ENCODE results near the gene UCMA. TPM values are rescaled to one million over a fixed set of nuclear protein-coding genes. Genes with fewer than 3 reads are reported as not detected.

Gene UCMA
- total and polyA plus RNA-seq, 2 of the 4 experiments (the other 2 are of a cell fraction) = not detected

- TF ChIP-seq RFX5 (IDR thresholded peaks at IDR 0.05; ENCODE audit: low read depth, low read length) = no peak
These were observed 49.3 kb downstream of the UCMA start (continued) for GRCh38 chr10:13184730-13185514.

- no peak overlapping the region for H2AK9ac ChIP-seq (replicated peaks; ENCODE audit: low read depth, low read length, poor library complexity)
- no peak overlapping the region for H4K5ac ChIP-seq (ENCODE audit: low read depth, low read length)
- no peak overlapping the region for H4K8ac ChIP-seq (ENCODE audit: low read depth in 2 of 2, low read length in 2 of 2)
- no peaks in the 10 kb centered on the region for H3K27me3 ChIP-seq (ENCODE audit: control insufficient read depth, insufficient read depth, low read length)
- H3K79me1 ChIP-seq (ENCODE audit: low read depth in 1 of 2, low read length in 2 of 2) = no peaks in the 10 kb centered on the region
- no peak overlapping the region for H3K9ac ChIP-seq (ENCODE audit: low read depth, low read length)
- H3K18ac ChIP-seq (ENCODE audit: low read depth, low read length) = no peak overlapping the region
- no CpG with 5 or more reads among the region's 2 CpGs for WGBS, 2 experiments (ENCODE audit: extremely low coverage in 2 of 2, insufficient read length in 1 of 2)
- H3K36me3 ChIP-seq (ENCODE audit: control insufficient read depth, insufficient read depth, low read length) = peaks cover 8% of the 10 kb centered on the region
- no peak for TF ChIP-seq RAD21 (IDR thresholded peaks at IDR 0.05; ENCODE audit: low read length)
- TF ChIP-seq USF2 (IDR thresholded peaks at IDR 0.05; ENCODE audit: low read depth, low read length) = no peak
- TF ChIP-seq MAZ (IDR thresholded peaks at IDR 0.05; ENCODE audit: borderline replicate concordance, low read depth, low read length) = no peak
- no peak for TF ChIP-seq ELK1 (IDR thresholded peaks at IDR 0.05; ENCODE audit: borderline replicate concordance, low read depth, low read length)
- TF ChIP-seq POLR2A (IDR thresholded peaks at IDR 0.05; ENCODE audit: low read depth, low read length) = no peak
- TF ChIP-seq MXI1 (IDR thresholded peaks at IDR 0.05; ENCODE audit: borderline replicate concordance, low read depth, low read length) = no peak
- TF ChIP-seq SMC3 (IDR thresholded peaks at IDR 0.05; ENCODE audit: low read depth, low read length) = no peak
- TF ChIP-seq RCOR1 (IDR thresholded peaks at IDR 0.05; ENCODE audit: insufficient replicate concordance, low read length) = no peak
- TF ChIP-seq BHLHE40 (IDR thresholded peaks at IDR 0.05; ENCODE audit: low read depth, low read length) = no peak
- no peak for TF ChIP-seq MAFK (IDR thresholded peaks at IDR 0.05; ENCODE audit: low read depth, low read length)
- no peak for TF ChIP-seq NFE2L2 (IDR thresholded peaks at IDR 0.05; ENCODE audit: low read depth, low read length)
- no peak overlapping the region for H3K23ac ChIP-seq (ENCODE audit: low read depth, low read length)
- H3K4me1 ChIP-seq (ENCODE audit: control insufficient read depth, insufficient read depth, low read length) = no peaks in the 10 kb centered on the region; the same call in 1 of the 2 replicates
- ATAC-seq (ENCODE audit: low read depth) = no peak
- no peaks in the 10 kb centered on the region for H3K9me3 ChIP-seq (ENCODE audit: control insufficient read depth, insufficient read depth, low read length)
- no peak overlapping the region for H2BK120ac ChIP-seq (ENCODE audit: low read depth, low read length)
- H2BK20ac ChIP-seq (ENCODE audit: low read depth, low read length) = no peak overlapping the region
- no peak overlapping the region for H3K27ac ChIP-seq (ENCODE audit: insufficient read depth, low read length)
- POLR2A ChIA-PET (ENCODE audit: unreplicated experiment) = no interaction called here
- H2BK5ac ChIP-seq (ENCODE audit: low read depth, low read length, poor library complexity, severe bottlenecking) = no peak overlapping the region
- H3K56ac ChIP-seq (ENCODE audit: extremely low read depth, insufficient read depth, low read length) = no peak overlapping the region
- no peaks in the 10 kb centered on the region for H3K9me1 ChIP-seq (ENCODE audit: insufficient read depth, low read length)
- H3K14ac ChIP-seq (replicated peaks; ENCODE audit: low read depth, low read length) = no peak overlapping the region
- no peak overlapping the region for H3K4me2 ChIP-seq (ENCODE audit: low read depth, low read length)
- intact Hi-C loops (cut with micrococcal nuclease) (no loop called here), dilution Hi-C loops (cut with HindIII; ENCODE audit: low sequenced_read_pairs, unreplicated experiment) (no loop called here), in situ Hi-C loops (cut with MboI; ENCODE audit: low sequenced_read_pairs) (no loop called here)
- no peaks in the 10 kb centered on the region for H4K20me1 ChIP-seq (ENCODE audit: insufficient read depth, low read length)
- no peak overlapping the region for H3K4ac ChIP-seq (ENCODE audit: low read depth, low read length)
- CTCF ChIA-PET = interaction anchor here (0.7 kb wide), 1 partner anchor 11 kb away, joined by 3 read pairs; no protein-coding TSS in a partner anchor
- H2AK5ac ChIP-seq (ENCODE audit: low read depth, low read length) = no peak overlapping the region
- DNase-seq = no peak
- BruUV-seq (replicated peaks) = no TSS peak
- H2BK15ac ChIP-seq (ENCODE audit: low read depth, low read length) = no peak overlapping the region
- no peak overlapping the region for H3K4me3 ChIP-seq (ENCODE audit: insufficient read depth, low read depth, low read length)
- no peak overlapping the region for H4K91ac ChIP-seq (ENCODE audit: insufficient read depth, low read depth, low read length)
- H2AFZ ChIP-seq (replicated peaks; ENCODE audit: low read length, poor library complexity) = no peak overlapping the region
These were observed 49.9 kb downstream of the UCMA start for GRCh38 chr10:13184276-13184675.
